KMS-11 (cell line): ENCODE results near the gene ANKRD30B.
"Not testable (repeated sequence)": the region's sequence is repeated elsewhere in the genome, so short reads cannot be mapped to it uniquely, and the experiment has no call there.

Source experiments
- H2AFZ ChIP-seq: fragments of 200-600 bp; sonication (generic); 2 replicates; pipeline ENCODE4 v1.6.1; 2016; ENCODE audit warnings: antibody characterized with exemption, mixed run types, low read depth
- H3K27ac ChIP-seq: fragments of 200-600 bp; sonication (generic); 2 replicates; pipeline ENCODE4 v1.6.1; 2016; ENCODE audit warnings: mild to moderate bottlenecking, mixed run types
- H3K27me3 ChIP-seq: fragments of 200-600 bp; sonication (generic); 2 replicates; pipeline ENCODE4 v1.6.1; 2017; ENCODE audit warnings: mild to moderate bottlenecking, low read depth, mixed run types, moderate library complexity; ENCODE audit not compliant: insufficient read depth
- H3K36me3 ChIP-seq: fragments of 200-600 bp; sonication (generic); 2 replicates; pipeline ENCODE4 v1.6.1; 2017; ENCODE audit warnings: mild to moderate bottlenecking, mixed run types; ENCODE audit not compliant: insufficient read depth
- H3K4me1 ChIP-seq: fragments of 200-600 bp; sonication (generic); 2 replicates; pipeline ENCODE4 v1.6.1; 2016; ENCODE audit warnings: mild to moderate bottlenecking, low read depth, mixed run types; ENCODE audit not compliant: poor library complexity, severe bottlenecking
- H3K4me2 ChIP-seq: fragments of 200-600 bp; sonication (generic); 2 replicates; pipeline ENCODE4 v1.7.0; 2016; ENCODE audit warnings: mild to moderate bottlenecking, mixed run types
- H3K4me3 ChIP-seq: fragments of 200-600 bp; sonication (generic); IDR thresholded peaks from 2 replicates; pipeline ENCODE4 v1.6.1; 2017; ENCODE audit warnings: low read depth, low read length, mixed read lengths; ENCODE audit not compliant: insufficient read depth
- H3K79me2 ChIP-seq: fragments of 200-600 bp; sonication (generic); 2 replicates; pipeline ENCODE4 v1.6.1; 2016; ENCODE audit warnings: low read depth, mixed run types; ENCODE audit not compliant: insufficient read depth
- H3K9ac ChIP-seq: fragments of 200-600 bp; sonication (generic); 2 replicates; pipeline ENCODE4 v1.6.1; 2016; ENCODE audit warnings: mild to moderate bottlenecking, mixed run types
- H4K20me1 ChIP-seq: fragments of 200-600 bp; sonication (generic); 2 replicates; pipeline ENCODE4 v1.6.1; 2016; ENCODE audit warnings: mild to moderate bottlenecking, mixed run types; ENCODE audit not compliant: insufficient read depth

ANKRD30B gene

DNA sequence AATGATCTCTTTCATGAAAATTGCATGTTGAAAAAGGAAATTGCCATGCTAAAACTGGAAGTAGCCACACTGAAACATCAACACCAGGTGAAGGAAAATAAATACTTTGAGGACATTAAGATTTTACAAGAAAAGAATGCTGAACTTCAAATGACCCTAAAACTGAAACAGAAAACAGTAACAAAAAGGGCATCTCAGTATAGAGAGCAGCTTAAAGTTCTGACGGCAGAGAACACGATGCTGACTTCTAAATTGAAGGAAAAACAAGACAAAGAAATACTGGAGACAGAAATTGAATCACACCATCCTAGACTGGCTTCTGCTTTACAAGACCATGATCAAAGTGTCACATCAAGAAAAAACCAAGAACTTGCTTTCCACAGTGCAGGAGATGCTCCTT lies 103.6 kb downstream of the ANKRD30B start:
- not testable (repeated sequence) for H3K36me3 ChIP-seq, H3K4me3 ChIP-seq, H3K79me2 ChIP-seq, H3K27me3 ChIP-seq, H3K27ac ChIP-seq, H3K9ac ChIP-seq, H3K4me1 ChIP-seq, H4K20me1 ChIP-seq
- H3K4me2 ChIP-seq: peak overlapping the region; percentile 60
- 0 out of 2 replicates have a peak overlapping the region, but pooled peaks have one; percentile 26 for H2AFZ ChIP-seq

DNA sequence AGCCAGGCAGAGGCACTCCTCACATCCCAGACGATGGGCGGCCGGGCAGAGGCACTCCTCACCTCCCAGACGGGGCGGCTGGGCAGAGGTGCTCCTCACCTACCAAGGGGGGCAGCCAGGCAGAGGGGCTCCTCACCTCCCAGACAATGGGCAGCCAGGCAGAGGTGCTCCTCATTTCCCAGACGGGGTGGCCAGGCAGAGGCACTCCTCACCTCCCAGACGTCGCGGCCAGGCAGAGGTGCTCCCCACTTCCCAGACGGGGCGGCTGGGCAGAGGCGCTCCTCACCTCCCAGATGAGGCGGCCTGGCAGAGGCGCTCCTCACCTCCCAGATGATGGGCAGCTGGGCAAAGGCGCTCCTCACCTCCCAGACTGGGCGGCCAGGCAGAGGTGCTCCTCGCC lies 107.7 kb downstream of the ANKRD30B start:
- H3K36me3 ChIP-seq, H2AFZ ChIP-seq, H3K79me2 ChIP-seq, H3K4me2 ChIP-seq, H3K4me3 ChIP-seq, H3K27ac ChIP-seq, H4K20me1 ChIP-seq, H3K27me3 ChIP-seq, H3K4me1 ChIP-seq, H3K9ac ChIP-seq: not testable (repeated sequence)

DNA sequence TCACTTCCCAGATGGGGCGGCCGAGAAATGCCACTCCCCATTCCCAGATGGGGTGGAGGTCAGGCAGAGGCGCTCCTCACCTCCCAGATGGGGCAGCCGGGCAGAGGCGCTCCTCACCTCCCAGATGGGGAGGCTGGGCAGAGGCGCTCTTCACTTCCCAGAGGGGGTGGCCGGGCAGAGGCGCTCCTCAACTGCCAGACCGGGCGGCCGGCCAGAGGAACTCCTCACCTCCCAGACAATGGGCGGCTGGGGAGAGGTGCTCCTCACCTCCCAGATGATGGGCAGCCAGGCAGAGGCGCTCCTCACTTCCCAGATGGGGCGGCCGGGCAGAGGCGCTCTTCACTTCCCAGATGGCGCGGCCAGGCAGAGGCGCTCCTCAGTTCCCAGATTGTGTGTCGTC lies 108.3 kb downstream of the ANKRD30B start:
- not testable (repeated sequence) for H3K4me2 ChIP-seq, H4K20me1 ChIP-seq, H3K27ac ChIP-seq, H3K36me3 ChIP-seq, H3K27me3 ChIP-seq, H3K9ac ChIP-seq, H3K79me2 ChIP-seq, H3K4me1 ChIP-seq, H3K4me3 ChIP-seq, H2AFZ ChIP-seq

DNA sequence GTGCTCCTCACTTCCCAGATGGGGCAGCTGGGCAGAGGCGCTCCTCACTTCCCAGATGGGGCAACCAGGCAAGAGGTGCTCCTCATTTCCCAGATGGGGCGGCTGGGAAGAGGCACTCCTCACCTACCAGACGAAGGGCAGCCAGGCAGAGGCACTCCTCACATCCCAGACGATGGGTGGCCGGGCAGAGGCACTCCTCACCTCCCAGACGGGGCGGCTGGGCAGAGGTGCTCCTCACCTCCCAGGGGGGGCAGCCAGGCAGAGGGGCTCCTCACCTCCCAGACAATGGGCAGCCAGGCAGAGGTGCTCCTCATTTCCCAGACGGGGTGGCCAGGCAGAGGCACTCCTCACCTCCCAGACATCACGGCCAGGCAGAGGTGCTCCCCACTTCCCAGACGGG lies 110.5 kb downstream of the ANKRD30B start:
- not testable (repeated sequence) for H3K4me3 ChIP-seq, H2AFZ ChIP-seq, H3K27me3 ChIP-seq, H3K36me3 ChIP-seq, H3K4me2 ChIP-seq, H4K20me1 ChIP-seq, H3K79me2 ChIP-seq, H3K9ac ChIP-seq, H3K27ac ChIP-seq, H3K4me1 ChIP-seq

DNA sequence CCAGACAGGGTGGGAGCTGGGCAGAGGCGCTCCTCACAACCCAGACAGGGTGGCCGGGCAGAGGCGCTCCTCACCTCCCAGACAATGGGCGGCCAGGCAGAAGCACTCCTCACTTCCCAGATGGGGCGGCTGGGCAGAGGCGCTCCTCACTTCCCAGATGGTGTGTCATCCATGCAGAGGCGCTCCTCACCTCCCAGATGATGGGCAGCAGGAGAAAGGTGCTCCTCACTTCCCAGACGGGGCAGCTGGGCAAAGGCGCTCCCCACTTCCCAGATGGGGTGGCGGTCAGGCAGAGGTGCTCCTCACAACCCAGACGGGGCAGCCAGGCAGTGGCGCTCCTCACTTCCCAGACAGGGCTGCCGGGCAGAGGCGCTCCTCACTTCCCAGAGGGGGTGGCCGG lies 112.0 kb downstream of the ANKRD30B start:
- H3K4me1 ChIP-seq, H3K79me2 ChIP-seq, H3K36me3 ChIP-seq, H3K27ac ChIP-seq, H3K4me3 ChIP-seq, H2AFZ ChIP-seq, H3K9ac ChIP-seq, H4K20me1 ChIP-seq, H3K27me3 ChIP-seq, H3K4me2 ChIP-seq: not testable (repeated sequence)

DNA sequence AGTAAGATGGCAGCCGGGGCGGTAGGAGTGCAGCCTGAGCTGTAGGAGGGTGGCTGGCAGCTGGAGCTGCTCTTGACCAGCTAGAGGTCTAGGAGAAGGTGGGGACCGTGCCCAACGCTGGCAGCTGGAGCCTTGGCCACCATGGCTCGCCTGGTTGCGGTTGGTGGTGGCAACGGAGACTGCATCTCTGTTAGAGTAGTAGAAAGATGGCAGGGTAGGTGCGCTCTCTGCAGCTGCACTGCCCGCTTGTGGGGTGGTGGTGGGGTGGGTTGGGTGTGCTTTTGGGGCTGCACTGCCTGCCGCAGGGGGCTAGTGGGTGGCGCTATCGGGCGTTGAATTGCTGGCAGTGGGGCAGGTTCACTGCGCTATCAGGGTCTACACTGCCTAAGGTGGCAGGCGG lies 118.5 kb downstream of the ANKRD30B start:
- not testable (repeated sequence) for H3K4me1 ChIP-seq, H4K20me1 ChIP-seq, H3K4me2 ChIP-seq, H3K79me2 ChIP-seq, H3K36me3 ChIP-seq, H3K4me3 ChIP-seq, H2AFZ ChIP-seq, H3K9ac ChIP-seq, H3K27me3 ChIP-seq, H3K27ac ChIP-seq

DNA sequence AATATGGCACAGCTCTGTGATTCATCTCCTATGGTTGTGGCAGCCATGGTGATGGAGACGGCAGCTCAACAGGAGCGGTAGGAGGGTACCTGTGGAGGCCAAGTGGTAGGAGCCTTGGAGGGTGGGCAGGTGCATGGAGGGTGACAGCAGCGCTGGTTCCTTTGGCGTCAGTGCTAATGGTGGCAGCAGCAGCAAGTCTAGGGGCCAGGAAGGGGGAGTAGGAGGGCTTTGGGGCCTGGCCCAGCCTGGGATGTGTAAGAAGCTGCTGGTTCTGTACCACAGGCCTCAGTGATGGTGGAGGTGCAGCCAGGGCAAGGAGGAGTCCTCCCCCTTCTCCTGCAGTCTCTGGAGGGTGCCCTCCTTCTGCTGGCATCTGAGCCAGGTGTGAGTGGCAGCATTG lies 120.0 kb downstream of the ANKRD30B start:
- not testable (repeated sequence) for H2AFZ ChIP-seq, H4K20me1 ChIP-seq, H3K36me3 ChIP-seq, H3K79me2 ChIP-seq, H3K27ac ChIP-seq, H3K9ac ChIP-seq, H3K4me3 ChIP-seq, H3K4me2 ChIP-seq, H3K27me3 ChIP-seq, H3K4me1 ChIP-seq

DNA sequence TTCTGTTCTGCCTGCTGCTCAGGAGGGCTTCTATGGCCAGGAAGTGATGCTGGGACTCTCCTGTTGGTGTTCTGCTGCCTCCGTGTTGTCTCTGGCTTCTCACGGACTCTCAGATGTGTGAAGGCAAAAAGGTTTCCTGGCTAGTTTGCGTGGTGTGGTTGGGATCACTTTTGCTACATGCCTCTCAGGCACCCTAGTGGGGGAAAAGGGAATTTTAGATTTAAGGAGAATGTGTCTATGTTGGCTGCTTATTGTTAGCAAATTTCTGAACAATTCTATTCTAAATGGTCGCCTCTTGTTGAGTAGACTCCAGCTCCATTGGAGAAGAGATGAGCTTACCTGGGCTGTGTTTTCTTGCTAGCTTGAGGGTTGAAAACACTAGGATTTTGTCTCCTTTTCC lies 120.9 kb downstream of the ANKRD30B start:
- not testable (repeated sequence) for H3K9ac ChIP-seq, H3K4me2 ChIP-seq, H4K20me1 ChIP-seq

DNA sequence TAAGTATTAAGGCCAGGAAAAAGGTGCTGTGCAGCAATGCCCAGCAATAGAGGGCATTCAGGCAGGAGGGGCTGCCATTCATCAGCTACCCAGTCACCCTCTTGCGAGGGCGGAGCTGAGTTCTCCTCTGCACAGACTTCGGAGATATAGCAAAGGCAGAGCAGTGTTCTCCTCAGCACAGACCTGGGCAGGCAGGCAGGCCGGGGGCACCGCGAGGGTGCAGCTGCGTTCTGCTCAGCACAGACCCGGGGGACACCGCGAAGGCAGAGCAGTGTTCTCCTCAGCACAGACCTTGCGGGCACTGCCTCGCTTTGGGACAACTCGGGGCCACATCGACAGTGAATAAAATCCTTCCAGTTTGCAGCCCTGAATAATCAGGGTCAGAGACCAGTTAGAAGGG lies 130.9 kb downstream of the ANKRD30B start:
- not testable (repeated sequence) for H3K36me3 ChIP-seq, H3K4me1 ChIP-seq, H2AFZ ChIP-seq, H3K27me3 ChIP-seq, H3K9ac ChIP-seq, H3K27ac ChIP-seq, H3K79me2 ChIP-seq, H3K4me3 ChIP-seq, H4K20me1 ChIP-seq, H3K4me2 ChIP-seq

More for the DNA sequence above, 120.9 kb downstream of the ANKRD30B start:
- not testable (repeated sequence) for H3K27me3 ChIP-seq, H3K4me1 ChIP-seq, H3K36me3 ChIP-seq, H2AFZ ChIP-seq, H3K4me3 ChIP-seq, H3K79me2 ChIP-seq, H3K27ac ChIP-seq
